PC-9 (cell line): ENCODE results near the gene FLNB. TPM values are rescaled to one million over a fixed set of nuclear protein-coding genes. Genes with fewer than 3 reads are reported as not detected.

Experiments
- BruUV-seq: library from RNA; stranded (reverse); fragments of 400-500 nt; replicated peaks from 2 replicates; lab custom pipeline; 2021; lab: Mats Ljungman, UMichigan
- CTCF ChIA-PET: fragments of 300-600 bp; sonication (Branson Sonifier 250); formaldehyde crosslinking; loops from one replicate; lab custom pipeline; 2022; ENCODE audit warnings: antibody characterized with exemption; lab: Charles Lee
- POLR2A ChIA-PET: fragments of 300-600 bp; sonication (Branson Sonifier 250); formaldehyde crosslinking; loops from one replicate; lab custom pipeline; 2022; ENCODE audit warnings: antibody characterized with exemption; ENCODE audit not compliant: unreplicated experiment; lab: Charles Lee
- DNase-seq, 2 experiments: peaks; one replicate each; pipeline versions ENCODE4 v3.0.0 to v3.0.0-alpha.2; 2015 to 2022; ENCODE audit warnings: mixed read lengths in 1 of 2
- H2AFZ ChIP-seq: fragments of 200-600 bp; sonication (generic); 2 replicates; pipeline ENCODE4 v1.8.1; 2017; ENCODE audit warnings: antibody characterized with exemption
- H3F3A ChIP-seq: fragments of 200-600 bp; sonication (generic); 2 replicates; pipeline ENCODE4 v1.8.1; 2017; ENCODE audit warnings: antibody characterized with exemption, mild to moderate bottlenecking, low read depth; ENCODE audit not compliant: insufficient read depth
- H3K27ac ChIP-seq: fragments of 200-600 bp; sonication (generic); 2 replicates; pipeline ENCODE4 v1.6.1; 2016; ENCODE audit warnings: mixed run types
- H3K27me3 ChIP-seq: fragments of 200-600 bp; sonication (generic); 2 replicates; pipeline ENCODE4 v1.6.1; 2016; ENCODE audit warnings: low read depth, mixed run types; ENCODE audit not compliant: insufficient read depth
- H3K36me3 ChIP-seq: fragments of 200-600 bp; sonication (generic); 2 replicates; pipeline ENCODE4 v1.6.1; 2016; ENCODE audit warnings: low read depth, mixed run types
- H3K4me1 ChIP-seq: fragments of 200-600 bp; sonication (generic); replicated peaks from 2 replicates; pipeline ENCODE4 v1.6.1; 2016; ENCODE audit warnings: mixed run types; ENCODE audit not compliant: insufficient read depth
- H3K4me2 ChIP-seq: fragments of 200-600 bp; sonication (generic); 2 replicates; pipeline ENCODE4 v1.6.1; 2017; ENCODE audit warnings: mixed run types
- H3K4me3 ChIP-seq: fragments of 200-600 bp; sonication (generic); 2 replicates; pipeline ENCODE4 v1.6.1; 2016; ENCODE audit warnings: mixed run types
- H3K79me2 ChIP-seq: fragments of 200-600 bp; sonication (generic); 2 replicates; pipeline ENCODE4 v1.6.1; 2017; ENCODE audit warnings: low read depth, mixed run types
- H3K9me2 ChIP-seq: fragments of 200-600 bp; sonication (generic); 2 replicates; pipeline ENCODE4 v1.8.1; 2017; ENCODE audit warnings: mild to moderate bottlenecking; ENCODE audit not compliant: insufficient read depth
- H3K9me3 ChIP-seq: fragments of 200-600 bp; sonication (generic); 2 replicates; pipeline ENCODE4 v1.8.1; 2016; ENCODE audit warnings: low read depth; ENCODE audit not compliant: insufficient read depth
- H4K20me1 ChIP-seq: fragments of 200-600 bp; sonication (generic); 2 replicates; pipeline ENCODE4 v1.8.1; 2017; ENCODE audit not compliant: insufficient read depth
- EZH2 ChIP-seq: fragments of 200-600 bp; sonication (generic); IDR thresholded peaks from 2 replicates; pipeline ENCODE4 v1.8.0; 2017; ENCODE audit warnings: antibody characterized with exemption, low read depth
- intact Hi-C: fragments of 100-400 bp; cut with micrococcal nuclease; formaldehyde crosslinking; loops from one replicate; pipeline ENCODE4 v1.10.0; 2022; ENCODE audit not compliant: unreplicated experiment
- total RNA-seq: library from RNA; stranded (reverse); gene quantifications from 2 replicates; pipeline ENCODE4 v1.2.3, GENCODE V29; 2021
- TF ChIP-seq, protein P1 (sequence below): fragments of 200-600 bp; sonication (generic); conservative IDR thresholded peaks from 2 replicates; pipeline ENCODE4 v1.6.1; 2017; ENCODE audit warnings: mixed run types, antibody characterized with exemption, mild to moderate bottlenecking, moderate library complexity

Gene FLNB
- total RNA-seq, 1 experiment from 2014 or later: 349 TPM

DNA sequence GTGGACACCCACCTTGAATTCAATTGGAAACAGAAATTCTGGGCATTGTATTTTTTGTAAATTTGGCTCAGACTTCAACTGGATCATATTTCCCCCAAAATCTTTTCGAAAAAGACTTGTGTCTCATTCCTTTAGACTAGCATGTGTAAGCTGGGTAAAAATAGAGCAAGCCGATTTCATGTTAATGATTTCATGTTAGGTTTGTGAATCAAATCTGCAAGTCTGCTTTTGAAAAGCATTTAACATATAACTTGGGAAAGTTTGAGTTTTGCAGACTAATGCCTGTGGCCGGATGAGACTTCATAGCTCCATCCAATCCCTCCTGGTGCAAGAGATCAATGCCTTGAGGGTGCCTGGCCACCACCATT lies 64.5 kb downstream of the FLNB start:
- no peak overlapping the region for H2AFZ ChIP-seq
- H3F3A ChIP-seq: peaks cover 41% of the 10 kb centered on the region; the same call in 1 of the 2 replicates
- no peaks in the 10 kb centered on the region for H3K9me3 ChIP-seq
- H3K4me2 ChIP-seq: no peak overlapping the region
- H3K4me3 ChIP-seq: no peak overlapping the region
- no peak for DNase-seq
- BruUV-seq: no TSS peak
- no peak for TF ChIP-seq EZH2
- TF ChIP-seq, protein P1, sequence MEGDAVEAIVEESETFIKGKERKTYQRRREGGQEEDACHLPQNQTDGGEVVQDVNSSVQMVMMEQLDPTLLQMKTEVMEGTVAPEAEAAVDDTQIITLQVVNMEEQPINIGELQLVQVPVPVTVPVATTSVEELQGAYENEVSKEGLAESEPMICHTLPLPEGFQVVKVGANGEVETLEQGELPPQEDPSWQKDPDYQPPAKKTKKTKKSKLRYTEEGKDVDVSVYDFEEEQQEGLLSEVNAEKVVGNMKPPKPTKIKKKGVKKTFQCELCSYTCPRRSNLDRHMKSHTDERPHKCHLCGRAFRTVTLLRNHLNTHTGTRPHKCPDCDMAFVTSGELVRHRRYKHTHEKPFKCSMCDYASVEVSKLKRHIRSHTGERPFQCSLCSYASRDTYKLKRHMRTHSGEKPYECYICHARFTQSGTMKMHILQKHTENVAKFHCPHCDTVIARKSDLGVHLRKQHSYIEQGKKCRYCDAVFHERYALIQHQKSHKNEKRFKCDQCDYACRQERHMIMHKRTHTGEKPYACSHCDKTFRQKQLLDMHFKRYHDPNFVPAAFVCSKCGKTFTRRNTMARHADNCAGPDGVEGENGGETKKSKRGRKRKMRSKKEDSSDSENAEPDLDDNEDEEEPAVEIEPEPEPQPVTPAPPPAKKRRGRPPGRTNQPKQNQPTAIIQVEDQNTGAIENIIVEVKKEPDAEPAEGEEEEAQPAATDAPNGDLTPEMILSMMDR: no peak
- peaks cover 47% of the 10 kb centered on the region for H4K20me1 ChIP-seq
- H3K4me1 ChIP-seq: no peaks in the 10 kb centered on the region
- H3K27ac ChIP-seq: no peak overlapping the region
- POLR2A ChIA-PET: no interaction called here
- H3K36me3 ChIP-seq: no peaks in the 10 kb centered on the region; the same call in 1 of the 2 replicates
- intact Hi-C loops: no loop called here
- CTCF ChIA-PET: interaction anchor here (0.7 kb wide), 1 partner anchor 51 kb away, joined by 7 read pairs; no protein-coding TSS in a partner anchor
- no peaks in the 10 kb centered on the region for H3K9me2 ChIP-seq
- no peaks in the 10 kb centered on the region for H3K27me3 ChIP-seq
- H3K79me2 ChIP-seq: peaks cover 88% of the 10 kb centered on the region

DNA sequence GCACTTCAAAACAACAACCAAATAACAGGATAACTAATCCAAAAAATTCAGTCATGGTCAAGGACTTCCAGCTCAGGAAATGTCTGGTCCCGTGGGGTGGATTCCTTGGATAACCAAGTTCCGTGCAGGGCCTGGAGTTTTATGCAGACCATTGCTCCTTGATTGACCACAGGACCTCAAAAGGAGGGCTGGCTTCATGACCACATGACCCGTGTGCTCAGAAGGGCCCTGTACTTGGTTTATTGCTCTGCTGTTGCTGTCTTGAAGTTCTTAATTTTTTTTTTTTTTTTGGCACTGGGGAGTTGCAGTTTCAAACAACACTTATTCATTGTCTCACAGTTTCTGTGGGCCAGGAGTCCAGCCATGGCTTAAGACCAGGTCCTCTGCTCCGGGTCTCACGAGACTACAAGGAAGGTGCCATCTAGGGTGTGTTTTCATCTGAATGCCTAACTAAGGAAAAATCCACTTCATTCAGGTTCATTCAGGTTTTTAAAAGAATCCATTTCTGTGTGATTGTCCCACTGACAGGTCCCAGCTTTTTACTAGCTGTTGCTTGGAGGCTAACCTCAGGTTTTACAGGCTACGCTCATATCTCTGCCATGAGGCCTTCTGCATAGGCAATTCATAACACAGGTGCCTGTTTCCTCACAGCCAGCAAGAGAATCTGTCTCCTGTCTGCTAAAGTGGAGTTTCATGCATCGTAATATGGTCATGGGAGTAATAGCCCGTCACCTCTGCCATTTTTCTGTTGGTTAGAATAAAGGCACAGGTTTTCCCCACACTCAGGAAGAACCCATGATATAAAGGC lies 65.3 kb downstream of the FLNB start:
- DNase-seq: no peak
- no peaks in the 10 kb centered on the region for H3K27me3 ChIP-seq
- CTCF ChIA-PET: interaction anchor here (0.7 kb wide), 1 partner anchor 52 kb away, joined by 7 read pairs; no protein-coding TSS in a partner anchor
- H4K20me1 ChIP-seq: peaks cover 42% of the 10 kb centered on the region
- H3F3A ChIP-seq: peaks cover 41% of the 10 kb centered on the region; the same call in 1 of the 2 replicates
- H2AFZ ChIP-seq: no peak overlapping the region
- no peak overlapping the region for H3K27ac ChIP-seq
- no TSS peak for BruUV-seq
- H3K4me3 ChIP-seq: no peak overlapping the region
- no peaks in the 10 kb centered on the region for H3K9me3 ChIP-seq
- no peaks in the 10 kb centered on the region for H3K9me2 ChIP-seq
- H3K79me2 ChIP-seq: peaks cover 87% of the 10 kb centered on the region
- TF ChIP-seq EZH2: no peak
- TF ChIP-seq, protein P1: no peak
- no peak overlapping the region for H3K4me2 ChIP-seq
- POLR2A ChIA-PET: interaction anchor here (0.5 kb wide), 1 partner anchor 9 kb away, joined by 5 read pairs; no protein-coding TSS in a partner anchor
- no peaks in the 10 kb centered on the region; the same call in 1 of the 2 replicates for H3K36me3 ChIP-seq
- H3K4me1 ChIP-seq: no peaks in the 10 kb centered on the region
- intact Hi-C loops: no loop called here

DNA sequence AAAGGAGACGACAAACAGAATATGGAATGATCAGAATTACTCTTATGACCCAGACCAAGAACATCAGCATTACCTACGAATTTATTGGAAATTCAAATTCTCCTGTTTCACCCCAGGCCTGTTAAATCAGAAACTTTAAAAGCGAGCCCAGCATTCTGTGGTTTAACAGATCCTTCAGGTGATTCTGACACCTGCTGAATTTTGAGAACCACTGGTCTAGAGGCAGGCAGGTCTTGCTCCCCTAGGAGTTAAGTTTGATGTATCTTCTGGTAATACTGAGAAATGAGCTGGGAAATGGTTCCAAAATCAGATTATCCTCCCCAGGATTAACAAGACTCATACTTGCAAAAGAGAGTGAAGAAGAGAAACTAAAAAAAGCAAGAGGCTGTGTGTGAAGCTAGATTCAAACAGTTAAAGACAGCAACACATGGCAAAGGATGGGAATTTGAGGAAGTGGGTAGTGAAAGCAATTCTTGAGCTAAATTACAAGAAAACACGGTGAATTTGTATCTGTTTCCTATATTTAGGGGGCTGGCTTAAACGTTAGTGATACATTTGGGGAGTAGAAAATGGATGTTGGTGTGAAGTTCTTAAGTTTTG lies 66.0 kb downstream of the FLNB start:
- Histone ChIP-seq H3K9me2 (no peaks in the 10 kb centered on the region), H3K27ac (no peak overlapping the region), H3K4me3 (no peak overlapping the region), H2AFZ (no peak overlapping the region), H3K79me2 (peaks cover 85% of the 10 kb centered on the region), H3F3A (peaks cover 43% of the 10 kb centered on the region; the same call in 1 of the 2 replicates), H4K20me1 (peaks cover 44% of the 10 kb centered on the region), H3K4me1 (no peaks in the 10 kb centered on the region), H3K27me3 (no peaks in the 10 kb centered on the region), H3K9me3 (no peaks in the 10 kb centered on the region), H3K4me2 (no peak overlapping the region), H3K36me3 (peaks cover 4% of the 10 kb centered on the region; the same call in 1 of the 2 replicates)
- no peak for DNase-seq
- BruUV-seq: no TSS peak
- intact Hi-C loops: no loop called here
- TF ChIP-seq, protein P1: no peak
- no peak for TF ChIP-seq EZH2
- CTCF ChIA-PET: no interaction called here
- POLR2A ChIA-PET: interaction anchor here (0.5 kb wide), 1 partner anchor 9 kb away, joined by 5 read pairs; no protein-coding TSS in a partner anchor
